Vagina (tissue), 2 donors: ENCODE measurements around the gene FKBP3.

ENCODE experiments used
- CTCF ChIP-seq, 3 experiments: fragments of 450-650 bp in 2 of 3; fragments of 200-600 bp in 1 of 3; sonication (generic) in 1 of 3; IDR thresholded peaks; one replicate each; pipeline ENCODE4 v1.5.1; 2017 to 2019; ENCODE audit warnings: antibody characterized with exemption in 3 of 3, mild to moderate bottlenecking in 2 of 3, moderate library complexity in 2 of 3
- POLR2A ChIP-seq, 2 donors: fragments of 450-650 bp; IDR thresholded peaks; one replicate each; pipeline ENCODE4 v1.6.1; 2017; ENCODE audit warnings: antibody characterized with exemption in 2 of 2, mild to moderate bottlenecking in 2 of 2, moderate library complexity in 2 of 2
- POLR2AphosphoS5 ChIP-seq, 2 donors: sonication (generic); formaldehyde crosslinking; IDR thresholded peaks; one replicate each; pipeline ENCODE4 v1.9.0; 2017; ENCODE audit warnings: antibody characterized with exemption in 2 of 2, mild to moderate bottlenecking in 2 of 2, low read depth in 1 of 2; ENCODE audit not compliant: insufficient read depth in 1 of 2

- no peak for TF ChIP-seq CTCF (IDR thresholded peaks at IDR 0.05)
- TF ChIP-seq POLR2AphosphoS5 (IDR thresholded peaks at IDR 0.05; ENCODE audit: insufficient read depth in 1 of 2, low read depth in 1 of 2): no peak
- TF ChIP-seq POLR2A (IDR thresholded peaks at IDR 0.05): no peak
Observed at GRCh38 chr14:45135156-45135555, 875 bp upstream of the FKBP3 start.
